Progenitor cell of endocrine pancreas (in vitro differentiated cells): ENCODE results near the gene ZNF80. TPM values are rescaled to one million over a fixed set of nuclear protein-coding genes. Genes with fewer than 3 reads are reported as not detected.

Source experiments
- DNase-seq: peaks from one replicate; pipeline ENCODE4 v3.0.0; 2021; ENCODE audit warnings: low spot score; ENCODE audit not compliant: unreplicated experiment
- H3K27ac Mint-ChIP-seq: 2 replicates; pipeline ENCODE4 v1.8.0; 2021; ENCODE audit warnings: mild to moderate bottlenecking, moderate library complexity, mixed read lengths
- H3K27me3 Mint-ChIP-seq: 2 replicates; pipeline ENCODE4 v1.8.0; 2021; ENCODE audit warnings: mixed read lengths
- H3K36me3 Mint-ChIP-seq: 2 replicates; pipeline ENCODE4 v1.8.0; 2022; ENCODE audit warnings: mixed read lengths; ENCODE audit not compliant: insufficient read depth
- H3K4me1 Mint-ChIP-seq: 2 replicates; pipeline ENCODE4 v1.8.0; 2021; ENCODE audit warnings: low read depth, mixed read lengths
- H3K4me3 Mint-ChIP-seq: 2 replicates; pipeline ENCODE4 v1.8.0; 2021; ENCODE audit warnings: low read depth, mild to moderate bottlenecking, moderate library complexity, mixed read lengths
- H3K9me3 Mint-ChIP-seq: 2 replicates; pipeline ENCODE4 v1.8.0; 2021; ENCODE audit warnings: low read depth, mixed read lengths
- total RNA-seq: library from RNA; stranded (reverse); gene quantifications from 2 replicates; pipeline ENCODE4 v1.2.1, GENCODE V29; 2021
- TF ChIP-seq, protein P1 (sequence below): fragments of 200-600 bp; sonication (generic); IDR thresholded peaks from one replicate; pipeline ENCODE4 v1.5.0; 2021; ENCODE audit warnings: antibody characterized with exemption, mild to moderate bottlenecking; ENCODE audit not compliant: unreplicated experiment

ZNF80 gene
- total RNA-seq, 1 donor from 2014 or later = not detected

DNA sequence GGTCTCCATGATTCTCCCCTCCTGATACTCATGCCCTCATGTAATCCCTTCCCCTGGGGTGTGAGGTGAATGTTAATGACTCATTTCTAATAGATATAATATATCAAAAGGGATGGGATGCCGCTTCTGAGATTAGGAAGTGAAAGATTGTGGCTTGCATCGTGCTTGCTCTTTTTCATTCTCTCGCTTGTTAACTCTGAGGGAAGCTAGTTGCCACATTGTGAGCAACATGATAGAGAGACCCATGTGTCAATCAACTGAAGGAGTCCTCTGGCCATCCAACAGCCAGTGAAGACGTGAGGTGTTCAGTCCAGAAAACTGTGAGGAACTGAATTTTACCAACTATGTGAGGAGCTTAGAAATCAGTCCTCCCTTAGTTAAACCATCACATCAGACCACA lies 29.6 kb downstream of the ZNF80 start:
- TF ChIP-seq, protein P1, sequence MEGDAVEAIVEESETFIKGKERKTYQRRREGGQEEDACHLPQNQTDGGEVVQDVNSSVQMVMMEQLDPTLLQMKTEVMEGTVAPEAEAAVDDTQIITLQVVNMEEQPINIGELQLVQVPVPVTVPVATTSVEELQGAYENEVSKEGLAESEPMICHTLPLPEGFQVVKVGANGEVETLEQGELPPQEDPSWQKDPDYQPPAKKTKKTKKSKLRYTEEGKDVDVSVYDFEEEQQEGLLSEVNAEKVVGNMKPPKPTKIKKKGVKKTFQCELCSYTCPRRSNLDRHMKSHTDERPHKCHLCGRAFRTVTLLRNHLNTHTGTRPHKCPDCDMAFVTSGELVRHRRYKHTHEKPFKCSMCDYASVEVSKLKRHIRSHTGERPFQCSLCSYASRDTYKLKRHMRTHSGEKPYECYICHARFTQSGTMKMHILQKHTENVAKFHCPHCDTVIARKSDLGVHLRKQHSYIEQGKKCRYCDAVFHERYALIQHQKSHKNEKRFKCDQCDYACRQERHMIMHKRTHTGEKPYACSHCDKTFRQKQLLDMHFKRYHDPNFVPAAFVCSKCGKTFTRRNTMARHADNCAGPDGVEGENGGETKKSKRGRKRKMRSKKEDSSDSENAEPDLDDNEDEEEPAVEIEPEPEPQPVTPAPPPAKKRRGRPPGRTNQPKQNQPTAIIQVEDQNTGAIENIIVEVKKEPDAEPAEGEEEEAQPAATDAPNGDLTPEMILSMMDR = no peak
- H3K36me3 Mint-ChIP-seq = no peaks in the 10 kb centered on the region
- H3K4me1 Mint-ChIP-seq = no peaks in the 10 kb centered on the region
- DNase-seq = no peak
- no peaks in the 10 kb centered on the region for H3K9me3 Mint-ChIP-seq
- H3K27me3 Mint-ChIP-seq = peaks cover 4% of the 10 kb centered on the region
- no peak overlapping the region for H3K27ac Mint-ChIP-seq
- H3K4me3 Mint-ChIP-seq = no peak overlapping the region

- no peaks in the 10 kb centered on the region for H3K9me3 Mint-ChIP-seq
These were observed 31.0 kb downstream of the ZNF80 start for GRCh38 chr3:114206342-114206741.

GRCh38 chr3:114205541-114205940 lies 31.8 kb downstream of the ZNF80 start:
- Mint-ChIP-seq H3K9me3 (no peaks in the 10 kb centered on the region), H3K27ac (no peak overlapping the region), H3K36me3 (no peaks in the 10 kb centered on the region), H3K4me1 (no peaks in the 10 kb centered on the region), H3K27me3 (no peaks in the 10 kb centered on the region), H3K4me3 (no peak overlapping the region)
- no peak for DNase-seq
- TF ChIP-seq, protein P1 = no peak

More at GRCh38 chr3:114206342-114206741, 31.0 kb downstream of the ZNF80 start:
- H3K4me3 Mint-ChIP-seq = no peak overlapping the region
- no peaks in the 10 kb centered on the region for H3K4me1 Mint-ChIP-seq
- no peak for DNase-seq
- H3K27ac Mint-ChIP-seq = no peak overlapping the region
- TF ChIP-seq, protein P1 = no peak
- H3K36me3 Mint-ChIP-seq = no peaks in the 10 kb centered on the region
- H3K27me3 Mint-ChIP-seq = no peaks in the 10 kb centered on the region

DNA sequence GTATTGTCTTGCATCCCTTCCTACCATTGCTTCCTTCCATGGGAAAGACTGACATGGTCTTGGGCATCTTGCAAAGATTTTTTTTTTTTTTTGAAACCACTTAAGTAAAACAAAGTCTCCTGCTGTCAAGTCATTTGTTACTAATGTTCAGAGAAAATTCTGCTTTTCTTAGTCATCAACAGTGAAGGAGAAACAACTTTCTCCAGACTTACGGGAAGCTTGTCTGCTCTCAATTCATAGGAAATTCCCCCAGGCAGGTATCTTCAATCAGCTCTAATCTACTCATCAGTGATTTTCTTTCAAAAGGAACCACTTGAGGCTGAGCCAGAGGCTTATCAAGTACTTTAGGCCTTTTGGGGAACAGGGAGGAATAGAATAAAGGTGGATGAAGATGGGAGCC lies 42.6 kb downstream of the ZNF80 start:
- TF ChIP-seq, protein P1 = no peak
- Mint-ChIP-seq H3K36me3 (no peaks in the 10 kb centered on the region), H3K4me1 (no peaks in the 10 kb centered on the region), H3K9me3 (no peaks in the 10 kb centered on the region), H3K4me3 (no peak overlapping the region), H3K27ac (no peak overlapping the region), H3K27me3 (no peaks in the 10 kb centered on the region)
- DNase-seq = no peak

- no peaks in the 10 kb centered on the region for H3K4me1 Mint-ChIP-seq
- H3K4me3 Mint-ChIP-seq = no peak overlapping the region
- TF ChIP-seq, protein P1 = no peak
- no peaks in the 10 kb centered on the region for H3K27me3 Mint-ChIP-seq
- no peak overlapping the region for H3K27ac Mint-ChIP-seq
- no peak for DNase-seq
- no peaks in the 10 kb centered on the region for H3K9me3 Mint-ChIP-seq
- H3K36me3 Mint-ChIP-seq = no peaks in the 10 kb centered on the region
These were observed 45.2 kb downstream of the ZNF80 start for GRCh38 chr3:114192136-114192535.
